ENCODE results near the gene RNLS. TPM values are rescaled to one million over a fixed set of nuclear protein-coding genes. Genes with fewer than 3 reads are reported as not detected.

The RNLS gene
- total RNA-seq, 2 experiments from 2014 or later = 2.5 to 3.3 TPM

DNA sequence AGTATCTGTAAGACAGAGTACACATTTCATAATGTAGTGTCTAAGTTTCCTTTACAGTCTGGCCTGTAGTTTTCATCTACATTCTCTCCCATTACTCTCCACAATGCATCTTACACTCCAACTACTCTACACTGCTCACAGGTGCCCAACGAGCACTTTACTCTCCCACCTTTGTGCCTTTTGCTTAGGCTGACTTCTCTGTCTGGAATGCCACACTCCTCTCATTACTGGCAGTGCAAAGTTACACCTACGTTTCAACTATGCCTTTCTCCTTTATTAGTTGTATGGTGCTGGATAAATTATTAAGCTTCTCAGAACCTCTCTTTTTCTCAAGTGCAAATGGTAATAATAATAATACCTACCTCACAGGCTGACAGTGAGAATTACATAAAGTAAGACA is 70.5 kb downstream of the RNLS start:
- Mint-ChIP-seq H3K4me1 (ENCODE audit: low read depth) (no peaks in the 10 kb centered on the region), H3K27me3 (ENCODE audit: low read depth) (peaks cover 2% of the 10 kb centered on the region), H3K4me3 (no peak overlapping the region), H3K36me3 (ENCODE audit: low read depth) (no peaks in the 10 kb centered on the region), H3K27ac (no peak overlapping the region), H3K9me3 (ENCODE audit: insufficient read depth) (no peaks in the 10 kb centered on the region)
- DNase-seq (no peak), ATAC-seq (no peak)
- ChIA-PET POLR2A (no interaction called here), CTCF (no interaction called here)

DNA sequence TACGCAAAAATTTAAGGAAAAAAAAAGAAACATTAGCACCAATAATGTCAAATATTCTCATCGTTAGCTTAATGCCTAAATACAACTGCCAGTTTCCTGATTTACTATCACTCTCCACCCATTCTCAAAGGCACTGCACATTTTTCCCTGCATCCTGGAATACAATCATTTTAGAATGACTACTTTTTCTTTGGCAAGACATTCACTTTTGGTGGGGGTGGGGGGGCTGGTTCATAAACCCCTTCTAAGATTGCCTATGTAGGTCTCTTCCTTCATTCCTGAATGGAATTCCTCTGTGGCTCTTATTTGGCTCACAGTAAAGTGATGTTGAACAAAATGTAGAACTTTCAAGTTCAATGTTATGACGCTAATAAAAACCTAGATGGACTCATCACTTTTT is 74.3 kb downstream of the RNLS start:
- ChIA-PET CTCF (no interaction called here), POLR2A (no interaction called here)
- H3K4me3 Mint-ChIP-seq = no peak overlapping the region
- H3K9me3 Mint-ChIP-seq (ENCODE audit: insufficient read depth) = no peaks in the 10 kb centered on the region
- H3K27ac Mint-ChIP-seq = no peak overlapping the region
- ATAC-seq (no peak), DNase-seq (no peak)
- peaks cover 2% of the 10 kb centered on the region for H3K27me3 Mint-ChIP-seq (ENCODE audit: low read depth)
- no peaks in the 10 kb centered on the region for H3K4me1 Mint-ChIP-seq (ENCODE audit: low read depth)
- no peaks in the 10 kb centered on the region for H3K36me3 Mint-ChIP-seq (ENCODE audit: low read depth)

DNA sequence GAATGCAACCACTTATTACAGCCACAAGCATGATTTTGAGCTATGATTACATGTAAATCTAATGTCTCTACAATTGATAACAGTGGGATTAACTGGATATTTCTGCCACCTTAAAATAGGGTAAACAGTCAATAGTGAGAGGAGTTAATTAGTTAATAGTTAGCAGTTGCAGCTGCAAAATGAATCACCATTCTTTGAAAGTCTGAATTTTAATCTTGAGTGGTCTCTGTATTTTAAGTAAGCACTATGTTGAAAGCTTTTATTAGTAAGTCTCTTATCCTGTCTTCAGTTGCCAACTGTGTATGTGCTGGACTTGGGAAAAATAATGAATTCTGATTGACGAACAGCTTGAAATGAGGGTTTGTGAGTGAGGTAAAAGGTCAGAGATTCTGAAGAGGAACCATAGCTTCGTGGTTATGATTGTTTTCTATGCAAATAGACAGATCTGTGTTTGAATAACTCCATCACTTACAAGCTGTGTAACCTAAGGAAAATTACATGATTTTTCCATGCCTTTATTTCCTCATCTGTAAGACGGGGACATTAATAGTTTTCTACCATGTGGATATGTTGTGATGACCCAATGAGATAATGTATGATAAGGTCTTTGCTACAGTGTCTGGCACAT is 75.2 kb downstream of the RNLS start:
- Mint-ChIP-seq H3K4me3 (no peak overlapping the region), H3K4me1 (ENCODE audit: low read depth) (no peaks in the 10 kb centered on the region), H3K36me3 (ENCODE audit: low read depth) (no peaks in the 10 kb centered on the region), H3K27me3 (ENCODE audit: low read depth) (peaks cover 2% of the 10 kb centered on the region), H3K9me3 (ENCODE audit: insufficient read depth) (no peaks in the 10 kb centered on the region), H3K27ac (no peak overlapping the region)
- POLR2A ChIA-PET = no interaction called here
- CTCF ChIA-PET = interaction anchor here (0.6 to 1.2 kb wide), 4 partner anchors 31 to 131 kb away, joined by 3 read pairs; no protein-coding TSS in a partner anchor
- DNase-seq (no peak), ATAC-seq (no peak)

DNA sequence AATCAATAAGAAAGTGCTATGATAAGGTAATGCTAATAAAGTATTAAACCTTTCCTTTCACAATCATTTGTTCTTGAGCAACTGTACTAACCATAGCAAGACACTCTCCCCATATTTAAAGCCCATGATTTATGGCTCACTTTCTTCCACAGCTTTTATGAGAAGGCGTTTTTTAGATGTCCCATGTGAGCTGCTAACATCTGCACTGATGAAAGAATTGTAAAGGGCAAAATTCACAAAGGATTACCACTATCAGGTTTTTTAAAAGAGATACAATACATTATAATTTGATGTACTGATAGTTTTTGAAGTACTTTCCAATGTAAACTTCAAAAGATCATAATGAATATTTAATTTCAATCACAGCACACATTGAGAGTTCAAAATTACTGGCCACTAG is 75.7 kb downstream of the RNLS start:
- DNase-seq (no peak), ATAC-seq (no peak)
- H3K4me3 Mint-ChIP-seq = no peak overlapping the region
- POLR2A ChIA-PET = no interaction called here
- no peaks in the 10 kb centered on the region for H3K36me3 Mint-ChIP-seq (ENCODE audit: low read depth)
- H3K9me3 Mint-ChIP-seq (ENCODE audit: insufficient read depth) = no peaks in the 10 kb centered on the region
- H3K4me1 Mint-ChIP-seq (ENCODE audit: low read depth) = no peaks in the 10 kb centered on the region
- no peak overlapping the region for H3K27ac Mint-ChIP-seq
- CTCF ChIA-PET = interaction anchor here (0.6 to 1.2 kb wide), 4 partner anchors 31 to 130 kb away, joined by 3 read pairs; no protein-coding TSS in a partner anchor
- H3K27me3 Mint-ChIP-seq (ENCODE audit: low read depth) = peaks cover 2% of the 10 kb centered on the region

DNA sequence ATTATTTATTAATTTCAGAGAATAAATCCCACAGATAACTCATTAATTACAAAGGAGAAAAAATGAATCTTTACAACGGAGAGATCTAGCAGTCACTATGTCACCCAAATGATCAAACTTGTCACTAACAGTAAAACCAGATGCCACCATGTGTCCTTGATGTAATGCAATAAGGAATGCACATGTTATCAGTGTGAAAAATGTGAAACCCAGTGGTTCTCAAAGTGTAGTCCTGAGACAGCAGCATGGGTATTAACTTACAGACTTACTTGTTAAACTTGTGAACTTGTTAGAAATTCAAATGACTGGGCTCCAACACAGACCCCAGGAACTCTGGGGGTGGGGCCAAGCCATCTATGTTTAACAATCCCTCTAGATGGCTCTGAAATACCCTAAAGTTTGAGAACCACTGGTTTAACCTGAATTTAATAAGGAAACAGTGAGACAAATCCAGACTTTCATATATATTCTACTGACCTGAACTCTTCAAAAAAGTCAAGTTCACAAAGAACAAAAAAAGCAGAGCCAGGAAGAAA is 77.4 kb downstream of the RNLS start:
- Mint-ChIP-seq H3K4me1 (ENCODE audit: low read depth) (no peaks in the 10 kb centered on the region), H3K27me3 (ENCODE audit: low read depth) (peaks cover 2% of the 10 kb centered on the region), H3K4me3 (no peak overlapping the region), H3K9me3 (ENCODE audit: insufficient read depth) (no peaks in the 10 kb centered on the region), H3K36me3 (ENCODE audit: low read depth) (no peaks in the 10 kb centered on the region), H3K27ac (no peak overlapping the region)
- POLR2A ChIA-PET = no interaction called here
- CTCF ChIA-PET = no interaction called here
- DNase-seq (no peak), ATAC-seq (no peak)

DNA sequence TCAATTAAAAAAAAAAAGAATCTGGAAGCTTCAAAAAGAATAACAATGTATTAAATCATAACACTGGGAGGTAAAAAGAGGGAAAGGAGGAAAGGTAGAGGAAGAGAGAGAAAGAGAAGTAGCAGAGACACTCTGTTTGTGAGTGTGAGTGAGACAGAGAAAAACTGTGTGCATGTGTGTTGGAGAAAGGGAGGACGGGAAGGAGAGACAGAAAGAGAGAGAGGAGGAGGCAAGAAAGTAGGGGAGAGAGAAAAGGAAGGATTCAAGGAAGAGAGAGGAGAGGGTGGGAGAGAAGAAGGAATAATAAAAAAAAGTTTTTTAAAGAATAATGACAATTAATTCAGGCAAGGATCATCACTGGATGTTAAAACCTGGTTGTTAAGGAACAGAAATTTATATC is 77.9 kb downstream of the RNLS start:
- ChIA-PET POLR2A (no interaction called here), CTCF (no interaction called here)
- H3K27me3 Mint-ChIP-seq (ENCODE audit: low read depth) = peaks cover 2% of the 10 kb centered on the region
- no peak overlapping the region for H3K4me3 Mint-ChIP-seq
- no peaks in the 10 kb centered on the region for H3K9me3 Mint-ChIP-seq (ENCODE audit: insufficient read depth)
- no peaks in the 10 kb centered on the region for H3K4me1 Mint-ChIP-seq (ENCODE audit: low read depth)
- no peak for DNase-seq
- H3K27ac Mint-ChIP-seq = no peak overlapping the region
- H3K36me3 Mint-ChIP-seq (ENCODE audit: low read depth) = no peaks in the 10 kb centered on the region
- ATAC-seq = no peak

DNA sequence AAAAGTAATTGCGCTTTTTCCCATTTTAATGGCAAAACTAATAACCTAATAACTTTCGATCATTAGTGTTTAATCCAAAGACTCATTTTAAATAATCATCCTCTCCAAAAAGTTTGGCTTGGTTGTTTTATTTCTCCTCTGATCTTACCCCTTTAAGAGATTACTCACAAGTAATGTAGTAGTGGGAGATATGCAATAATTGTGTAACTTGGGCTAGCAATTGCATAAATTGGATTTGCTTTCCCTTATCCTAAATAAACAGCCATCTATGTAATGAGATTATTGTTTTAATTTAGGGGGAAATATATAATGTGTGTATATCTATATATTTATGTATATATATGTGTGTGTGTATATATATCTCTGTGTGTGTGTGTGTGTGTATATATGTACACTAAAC is 82.5 kb downstream of the RNLS start:
- Mint-ChIP-seq H3K27ac (no peak overlapping the region), H3K27me3 (ENCODE audit: low read depth) (no peaks in the 10 kb centered on the region), H3K9me3 (ENCODE audit: insufficient read depth) (no peaks in the 10 kb centered on the region), H3K36me3 (ENCODE audit: low read depth) (no peaks in the 10 kb centered on the region), H3K4me3 (no peak overlapping the region), H3K4me1 (ENCODE audit: low read depth) (peaks cover 5% of the 10 kb centered on the region)
- DNase-seq (no peak), ATAC-seq (no peak)
- CTCF ChIA-PET = no interaction called here
- POLR2A ChIA-PET = no interaction called here

DNA sequence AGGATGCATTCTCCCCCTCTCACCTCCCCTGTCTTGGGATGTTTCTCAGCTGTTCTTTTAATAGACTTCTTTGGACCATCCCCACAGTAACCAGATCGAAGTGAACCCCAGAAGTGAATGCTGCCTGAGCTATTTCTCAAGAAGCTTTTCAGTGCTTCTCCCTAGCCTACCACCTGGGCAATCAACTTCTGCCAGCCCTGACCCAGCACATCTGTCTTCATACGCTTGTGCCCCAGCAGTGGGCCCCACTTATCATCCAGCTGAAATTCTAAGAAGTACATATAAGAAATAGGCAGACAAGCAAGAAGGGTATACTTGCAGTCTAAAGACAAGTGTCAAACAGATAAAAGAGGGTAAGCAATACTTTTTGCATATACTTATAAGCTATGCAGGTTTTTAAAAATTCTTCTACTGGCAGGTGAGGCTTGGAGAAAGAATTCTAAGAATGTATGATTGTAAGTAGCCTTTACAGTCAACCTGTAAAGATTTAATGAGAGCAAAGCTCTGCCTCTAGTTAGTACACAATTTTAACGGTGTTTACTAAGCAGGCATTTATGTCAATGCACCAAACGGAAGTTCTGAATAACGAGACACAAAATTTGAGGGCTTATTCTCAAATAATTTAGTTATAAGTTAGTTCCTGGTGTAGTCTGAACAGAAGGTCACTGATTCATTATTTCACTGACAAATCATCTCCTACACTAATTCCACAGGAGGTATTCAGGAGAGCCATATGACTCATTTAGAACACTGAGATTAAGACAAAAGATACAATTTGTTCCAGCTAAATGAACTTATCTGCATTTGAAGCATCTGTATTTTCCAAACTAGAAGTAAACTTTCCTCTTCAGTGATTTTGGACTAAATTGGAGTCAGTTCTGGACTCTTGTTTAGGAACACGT is 83.3 kb downstream of the RNLS start:
- no peak overlapping the region for H3K27ac Mint-ChIP-seq
- POLR2A ChIA-PET = no interaction called here
- ATAC-seq (no peak), DNase-seq (no peak)
- H3K9me3 Mint-ChIP-seq (ENCODE audit: insufficient read depth) = no peaks in the 10 kb centered on the region
- H3K4me1 Mint-ChIP-seq (ENCODE audit: low read depth) = peaks cover 5% of the 10 kb centered on the region
- peaks cover 3% of the 10 kb centered on the region for H3K27me3 Mint-ChIP-seq (ENCODE audit: low read depth)
- no peaks in the 10 kb centered on the region for H3K36me3 Mint-ChIP-seq (ENCODE audit: low read depth)
- H3K4me3 Mint-ChIP-seq = no peak overlapping the region
- CTCF ChIA-PET = no interaction called here

DNA sequence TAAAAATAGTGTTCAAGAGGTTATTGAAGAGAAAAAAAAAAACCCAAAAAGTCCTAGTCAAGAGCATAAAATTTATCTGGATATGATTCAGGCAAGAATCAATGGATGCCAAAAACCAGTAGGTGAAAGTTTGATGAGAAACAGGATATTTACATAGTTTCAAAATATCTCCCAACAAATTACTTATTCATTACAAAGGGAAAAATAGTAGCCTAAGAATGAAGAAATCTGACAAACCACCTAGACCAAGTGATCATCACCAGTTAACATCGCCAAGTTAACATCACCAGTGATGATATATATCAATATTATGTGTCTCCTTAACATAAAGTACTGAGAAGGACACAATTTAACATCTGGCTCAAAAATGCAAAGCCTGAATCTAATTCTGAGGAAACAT is 85.2 kb downstream of the RNLS start:
- ATAC-seq (no peak), DNase-seq (no peak)
- CTCF ChIA-PET = no interaction called here
- H3K9me3 Mint-ChIP-seq (ENCODE audit: insufficient read depth) = no peaks in the 10 kb centered on the region
- peaks cover 3% of the 10 kb centered on the region for H3K27me3 Mint-ChIP-seq (ENCODE audit: low read depth)
- no peak overlapping the region for H3K4me3 Mint-ChIP-seq
- peaks cover 5% of the 10 kb centered on the region for H3K4me1 Mint-ChIP-seq (ENCODE audit: low read depth)
- H3K36me3 Mint-ChIP-seq (ENCODE audit: low read depth) = no peaks in the 10 kb centered on the region
- H3K27ac Mint-ChIP-seq = no peak overlapping the region
- POLR2A ChIA-PET = no interaction called here

DNA sequence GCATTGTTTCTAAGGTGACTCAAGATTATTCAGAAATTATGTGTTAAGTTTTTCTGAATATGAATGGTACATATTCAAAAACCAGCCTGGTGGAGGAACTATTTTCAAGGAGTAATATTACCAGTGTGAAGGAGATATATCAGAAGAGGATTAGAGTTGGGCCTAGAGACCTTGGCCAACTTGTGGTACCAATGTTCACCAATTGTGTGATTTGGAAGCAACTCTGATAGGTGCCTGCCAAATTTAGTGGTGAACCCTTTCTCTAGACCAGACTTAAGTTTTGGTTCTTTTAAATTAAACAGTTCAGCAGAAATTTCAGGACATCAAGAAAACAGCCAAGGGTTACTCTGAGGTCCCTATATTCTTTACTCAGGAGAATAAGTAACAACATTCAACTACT is 88.6 kb downstream of the RNLS start:
- Mint-ChIP-seq H3K9me3 (ENCODE audit: insufficient read depth) (no peaks in the 10 kb centered on the region), H3K27me3 (ENCODE audit: low read depth) (peaks cover 3% of the 10 kb centered on the region), H3K4me1 (ENCODE audit: low read depth) (peaks cover 21% of the 10 kb centered on the region), H3K36me3 (ENCODE audit: low read depth) (no peaks in the 10 kb centered on the region), H3K27ac (no peak overlapping the region), H3K4me3 (no peak overlapping the region)
- no peak for DNase-seq
- ATAC-seq = no peak
- CTCF ChIA-PET = no interaction called here
- POLR2A ChIA-PET = no interaction called here

DNA sequence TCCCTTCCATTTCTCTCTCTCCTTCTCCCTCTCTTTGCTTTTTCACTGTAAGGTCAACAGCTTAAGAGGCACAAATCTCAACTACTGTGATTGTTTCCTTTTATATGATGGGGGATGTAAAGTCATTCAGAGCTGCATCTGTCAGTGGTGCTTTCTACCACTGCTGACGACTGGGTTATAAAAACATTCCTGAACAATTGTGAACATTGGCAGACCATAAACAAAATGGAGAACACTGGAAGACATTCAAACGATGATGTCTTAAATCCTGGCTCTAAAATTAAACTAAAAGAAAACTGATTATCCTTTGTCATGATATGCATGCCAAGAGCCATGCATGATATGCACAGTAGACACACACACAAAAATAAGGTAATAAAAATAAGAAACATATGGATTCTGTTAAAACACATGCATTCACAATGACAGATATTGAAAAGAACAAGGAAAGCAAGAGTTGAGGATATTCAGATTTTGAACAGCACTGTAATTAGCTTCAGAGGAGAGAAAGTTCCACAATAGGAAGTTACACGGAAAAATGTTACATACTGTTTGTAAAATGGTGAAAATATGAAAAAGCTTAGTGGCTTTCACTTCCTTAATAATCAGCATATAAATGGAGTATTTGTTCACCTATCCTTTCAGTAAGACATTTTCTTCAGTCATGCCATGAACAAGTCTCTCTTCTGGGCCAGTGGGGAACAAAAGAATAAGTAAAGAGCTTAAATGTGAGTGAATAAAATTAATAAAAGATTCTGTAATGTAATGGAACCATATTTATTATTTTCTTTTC is 89.2 kb downstream of the RNLS start:
- no peak overlapping the region for H3K4me3 Mint-ChIP-seq
- ATAC-seq (no peak), DNase-seq (no peak)
- ChIA-PET CTCF (no interaction called here), POLR2A (interaction anchor here (0.6 to 0.8 kb wide), 2 partner anchors 102 to 630 kb away, joined by 3 read pairs; no protein-coding TSS in a partner anchor)
- H3K36me3 Mint-ChIP-seq (ENCODE audit: low read depth) = no peaks in the 10 kb centered on the region
- H3K27ac Mint-ChIP-seq = no peak overlapping the region
- peaks cover 3% of the 10 kb centered on the region for H3K27me3 Mint-ChIP-seq (ENCODE audit: low read depth)
- no peaks in the 10 kb centered on the region for H3K9me3 Mint-ChIP-seq (ENCODE audit: insufficient read depth)
- H3K4me1 Mint-ChIP-seq (ENCODE audit: low read depth) = peaks cover 27% of the 10 kb centered on the region

DNA sequence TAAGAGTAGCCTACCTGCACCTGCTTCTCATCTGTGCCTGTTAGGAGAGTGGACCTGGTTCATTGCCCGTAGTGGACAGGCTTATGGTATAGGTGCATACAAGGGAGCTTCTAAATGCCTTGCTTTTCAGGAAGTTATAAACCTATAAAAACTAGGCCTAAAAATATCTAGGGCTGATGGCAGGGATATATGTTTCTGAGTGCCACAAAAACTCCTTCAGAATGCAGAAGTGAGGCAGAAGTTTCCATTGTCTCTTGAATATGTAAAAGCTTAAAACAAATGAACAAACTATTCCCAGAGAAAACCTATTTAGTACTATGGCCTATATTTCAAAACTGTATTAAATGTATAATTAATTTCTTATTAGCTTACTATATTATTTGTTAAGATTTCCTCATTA is 91.8 kb downstream of the RNLS start:
- ChIA-PET POLR2A (no interaction called here), CTCF (no interaction called here)

More for the DNA sequence above, 91.8 kb downstream of the RNLS start:
- H3K4me3 Mint-ChIP-seq = no peak overlapping the region
- DNase-seq (no peak), ATAC-seq (no peak)
- H3K36me3 Mint-ChIP-seq (ENCODE audit: low read depth) = peaks cover 4% of the 10 kb centered on the region
- H3K27me3 Mint-ChIP-seq (ENCODE audit: low read depth) = peaks cover 3% of the 10 kb centered on the region
- peaks cover 23% of the 10 kb centered on the region for H3K4me1 Mint-ChIP-seq (ENCODE audit: low read depth)
- peaks cover 6% of the 10 kb centered on the region for H3K9me3 Mint-ChIP-seq (ENCODE audit: insufficient read depth)
- no peak overlapping the region for H3K27ac Mint-ChIP-seq
